HAP-1 (cell line): ENCODE data around the gene STXBP3.

Source experiments
- DNase-seq, 2 experiments: peaks; one replicate each; pipeline ENCODE4 v3.0.0-alpha.2; 2016 to 2020; ENCODE audit warnings: low spot score in 2 of 2
- H3K27me3 ChIP-seq: fragments of 250-450 bp; sonication (Bioruptor Pico); 2 replicates; pipeline ENCODE4 v1.5.1; 2020; ENCODE audit warnings: low read depth, mild to moderate bottlenecking, moderate library complexity
- H3K36me3 ChIP-seq: fragments of 250-450 bp; sonication (Bioruptor Pico); replicated peaks from 2 replicates; pipeline ENCODE4 v1.5.1; 2020; ENCODE audit warnings: mild to moderate bottlenecking
- H3K4me1 ChIP-seq: fragments of 250-450 bp; sonication (Bioruptor Pico); 2 replicates; pipeline ENCODE4 v1.5.1; 2020; ENCODE audit warnings: mild to moderate bottlenecking
- H3K4me3 ChIP-seq: fragments of 250-450 bp; sonication (Bioruptor Pico); 2 replicates; pipeline ENCODE4 v1.5.1; 2020; ENCODE audit warnings: mild to moderate bottlenecking, moderate library complexity
- H3K9me3 ChIP-seq: fragments of 250-450 bp; sonication (Bioruptor Pico); 2 replicates; pipeline ENCODE4 v1.5.1; 2020; ENCODE audit warnings: mild to moderate bottlenecking, moderate library complexity
- in situ Hi-C: fragments of 300-500 bp; cut with MboI; formaldehyde crosslinking; loops from 3 replicates; pipeline ENCODE4 v1.14.3; 2020; ENCODE audit warnings: low sequenced_read_pairs, inconsistent platforms, mixed read lengths

Gene STXBP3

GRCh38 chr1:108717774-108718316 lies 28.6 kb upstream of the STXBP3 start:
- DNase-seq, result no peak
- Histone ChIP-seq H3K36me3 (no peaks in the 10 kb centered on the region), H3K4me3 (no peak overlapping the region), H3K4me1 (no peaks in the 10 kb centered on the region; the same call in 1 of the 2 replicates), H3K27me3 (peaks cover 13% of the 10 kb centered on the region), H3K9me3 (no peaks in the 10 kb centered on the region)
- in situ Hi-C loops, result no loop called here

GRCh38 chr1:108718927-108719655 lies 27.4 kb upstream of the STXBP3 start:
- H3K9me3 ChIP-seq, result no peaks in the 10 kb centered on the region
- in situ Hi-C loops, result no loop called here
- H3K4me3 ChIP-seq, result no peak overlapping the region
- no peaks in the 10 kb centered on the region; the same call in none of the 2 replicates for H3K4me1 ChIP-seq
- H3K27me3 ChIP-seq, result peaks cover 6% of the 10 kb centered on the region
- no peak for DNase-seq
- H3K36me3 ChIP-seq, result no peaks in the 10 kb centered on the region

- Histone ChIP-seq H3K4me3 (no peak overlapping the region), H3K9me3 (no peaks in the 10 kb centered on the region), H3K4me1 (no peaks in the 10 kb centered on the region; the same call in none of the 2 replicates), H3K36me3 (no peaks in the 10 kb centered on the region), H3K27me3 (peaks cover 6% of the 10 kb centered on the region)
- in situ Hi-C loops, result no loop called here
- no peak for DNase-seq
These were observed 26.6 kb upstream of the STXBP3 start for GRCh38 chr1:108719656-108720435.

GRCh38 chr1:108722292-108722691 lies 24.2 kb upstream of the STXBP3 start:
- Histone ChIP-seq H3K27me3 (peaks cover 2% of the 10 kb centered on the region), H3K4me3 (no peak overlapping the region), H3K36me3 (no peaks in the 10 kb centered on the region), H3K4me1 (no peaks in the 10 kb centered on the region; the same call in none of the 2 replicates), H3K9me3 (no peaks in the 10 kb centered on the region)
- in situ Hi-C loops, result no loop called here
- DNase-seq, result no peak

- Histone ChIP-seq H3K9me3 (no peaks in the 10 kb centered on the region), H3K4me1 (no peaks in the 10 kb centered on the region; the same call in none of the 2 replicates), H3K27me3 (0 out of 2 replicates have a peak, but pooled peaks cover 3% of the 10 kb centered on the region), H3K4me3 (no peak overlapping the region), H3K36me3 (no peaks in the 10 kb centered on the region)
- in situ Hi-C loops, result no loop called here
- no peak for DNase-seq
These were observed 20.6 kb upstream of the STXBP3 start for GRCh38 chr1:108725906-108726305.

- H3K36me3 ChIP-seq, result no peaks in the 10 kb centered on the region
- H3K9me3 ChIP-seq, result no peaks in the 10 kb centered on the region
- in situ Hi-C loops, result no loop called here
- no peaks in the 10 kb centered on the region; the same call in none of the 2 replicates for H3K4me1 ChIP-seq
- no peak for DNase-seq
- H3K27me3 ChIP-seq, result 0 out of 2 replicates have a peak, but pooled peaks cover 6% of the 10 kb centered on the region
- no peak overlapping the region for H3K4me3 ChIP-seq
These were observed 18.0 kb upstream of the STXBP3 start for GRCh38 chr1:108728327-108728923.

- no peak overlapping the region for H3K4me3 ChIP-seq
- no peak for DNase-seq
- 0 out of 2 replicates have a peak, but pooled peaks cover 6% of the 10 kb centered on the region for H3K27me3 ChIP-seq
- no peaks in the 10 kb centered on the region for H3K36me3 ChIP-seq
- in situ Hi-C loops, result no loop called here
- H3K4me1 ChIP-seq, result no peaks in the 10 kb centered on the region
- no peaks in the 10 kb centered on the region for H3K9me3 ChIP-seq
These were observed 17.0 kb upstream of the STXBP3 start for GRCh38 chr1:108729481-108729880.

- H3K4me1 ChIP-seq, result no peaks in the 10 kb centered on the region
- in situ Hi-C loops, result no loop called here
- no peaks in the 10 kb centered on the region for H3K9me3 ChIP-seq
- no peak for DNase-seq
- H3K36me3 ChIP-seq, result no peaks in the 10 kb centered on the region
- H3K4me3 ChIP-seq, result no peak overlapping the region
- 0 out of 2 replicates have a peak, but pooled peaks cover 6% of the 10 kb centered on the region for H3K27me3 ChIP-seq
These were observed 14.1 kb upstream of the STXBP3 start for GRCh38 chr1:108732398-108732797.

GRCh38 chr1:108734171-108734865 lies 12.2 kb upstream of the STXBP3 start:
- Histone ChIP-seq H3K9me3 (no peaks in the 10 kb centered on the region), H3K4me1 (no peaks in the 10 kb centered on the region), H3K4me3 (no peak overlapping the region), H3K27me3 (0 out of 2 replicates have a peak, but pooled peaks cover 6% of the 10 kb centered on the region), H3K36me3 (no peaks in the 10 kb centered on the region)
- DNase-seq, result no peak
- in situ Hi-C loops, result no loop called here

GRCh38 chr1:108742253-108742652 lies 4.2 kb upstream of the STXBP3 start:
- in situ Hi-C loops, result no loop called here
- Histone ChIP-seq H3K9me3 (no peaks in the 10 kb centered on the region), H3K36me3 (no peaks in the 10 kb centered on the region), H3K27me3 (0 out of 2 replicates have a peak, but pooled peaks cover 2% of the 10 kb centered on the region), H3K4me1 (no peaks in the 10 kb centered on the region; the same call in 1 of the 2 replicates), H3K4me3 (no peak overlapping the region)
- no peak for DNase-seq

GRCh38 chr1:108745980-108746381 lies 493 bp upstream of the STXBP3 start:
- DNase-seq, result no peak
- no peaks in the 10 kb centered on the region for H3K9me3 ChIP-seq
- no peak overlapping the region for H3K4me3 ChIP-seq
- in situ Hi-C loops, result no loop called here
- no peaks in the 10 kb centered on the region; the same call in none of the 2 replicates for H3K4me1 ChIP-seq
- H3K36me3 ChIP-seq, result no peaks in the 10 kb centered on the region
- 0 out of 2 replicates have a peak, but pooled peaks cover 2% of the 10 kb centered on the region for H3K27me3 ChIP-seq

GRCh38 chr1:108747171-108747850 lies 837 bp downstream of the STXBP3 start:
- in situ Hi-C loops, result no loop called here
- no peaks in the 10 kb centered on the region for H3K9me3 ChIP-seq
- peak; percentile 70 to 87 for DNase-seq
- 0 out of 2 replicates have a peak, but pooled peaks cover 2% of the 10 kb centered on the region for H3K27me3 ChIP-seq
- no peaks in the 10 kb centered on the region for H3K36me3 ChIP-seq
- peak overlapping the region; percentile 82 for H3K4me3 ChIP-seq
- no peaks in the 10 kb centered on the region; the same call in none of the 2 replicates for H3K4me1 ChIP-seq
